Measurements from ENCODE around the gene FUT2.
A peak's percentile ranks its signal among the peaks of the same experiment; 100 is the strongest.
"Not testable (repeated sequence)": the region's sequence is repeated elsewhere in the genome, so short reads cannot be mapped to it uniquely, and the experiment has no call there.

FUT2 gene

GRCh38 chr19:48708471-48708870, 12.7 kb downstream of the FUT2 start:
- no peak for DNase-seq

GRCh38 chr19:48711106-48711662, 15.4 kb downstream of the FUT2 start:
- no peak for DNase-seq

- DNase-seq, result no peak
Observed at GRCh38 chr19:48713041-48713863, 17.5 kb downstream of the FUT2 start.

GRCh38 chr19:48713864-48714755, 18.3 kb downstream of the FUT2 start:
- peak; percentile 93 for DNase-seq

GRCh38 chr19:48714759-48715675, 19.2 kb downstream of the FUT2 start:
- no peak for DNase-seq

- DNase-seq, result no peak
Observed at GRCh38 chr19:48715681-48716171, 20.0 kb downstream of the FUT2 start.

GRCh38 chr19:48716562-48717291, 21.0 kb downstream of the FUT2 start:
- peak; percentile 86 for DNase-seq

- not testable (repeated sequence) for DNase-seq
Observed at GRCh38 chr19:48718106-48718505, 22.3 kb downstream of the FUT2 start.

- no peak for DNase-seq
Observed at GRCh38 chr19:48718711-48719231, 23.0 kb downstream of the FUT2 start.

- DNase-seq, result no peak
Observed at GRCh38 chr19:48719263-48720171, 23.7 kb downstream of the FUT2 start, which contains the start of gene MAMSTR. MAMSTR (minus strand) TSS chr19:48719725; CDS start chr19:48719031, 694 bp downstream.

GRCh38 chr19:48720251-48720612, 24.5 kb downstream of the FUT2 start:
- no peak for DNase-seq

GRCh38 chr19:48720613-48721296, 25.0 kb downstream of the FUT2 start:
- peak; percentile 99 for DNase-seq

GRCh38 chr19:48722196-48722708, 26.5 kb downstream of the FUT2 start:
- DNase-seq, result no peak

GRCh38 chr19:48724796-48725753, 29.3 kb downstream of the FUT2 start:
- DNase-seq, result peak; percentile 53

GRCh38 chr19:48726556-48726955, 30.8 kb downstream of the FUT2 start:
- no peak for DNase-seq

- no peak for DNase-seq
Observed at GRCh38 chr19:48728911-48729664, 33.3 kb downstream of the FUT2 start.

- DNase-seq, result no peak
Observed at GRCh38 chr19:48731452-48731851, 35.7 kb downstream of the FUT2 start.

Measured in NCI-H446 treated with DMSO at 0.1 percent for 48 hours (cell line).